Peyer's patch (tissue), 4 donors: ENCODE results near the gene KLHL22. TPM values are rescaled to one million over a fixed set of nuclear protein-coding genes. Genes with fewer than 3 reads are reported as not detected.
"Not testable (repeated sequence)": the region's sequence is repeated elsewhere in the genome, so short reads cannot be mapped to it uniquely, and the experiment has no call there.

ENCODE experiments used
- DNase-seq, 3 donors: peaks; one replicate each; pipeline ENCODE4 v3.0.0-alpha.2; 2017 to 2019
- H3K27ac ChIP-seq, 4 donors: fragments of 200-600 bp; sonication (generic); one replicate each; pipeline ENCODE4 v1.5.1; 2016 to 2019
- H3K27me3 ChIP-seq, 2 donors: fragments of 200-600 bp; sonication (generic); one replicate each; pipeline ENCODE4 v1.5.1; 2019
- H3K36me3 ChIP-seq, 3 donors: fragments of 200-600 bp; sonication (generic); one replicate each; pipeline ENCODE4 v1.5.1; 2016 to 2019
- H3K4me1 ChIP-seq, 4 donors: fragments of 200-600 bp; sonication (generic); one replicate each; pipeline ENCODE4 v1.5.1; 2016 to 2019
- H3K4me3 ChIP-seq, 4 donors: fragments of 200-600 bp; sonication (generic); 1 replicate in 3 of 4; 2 replicates in 1 of 4; pipeline ENCODE4 v1.5.1; 2016 to 2019; ENCODE audit warnings: mild to moderate bottlenecking in 1 of 4
- H3K9me3 ChIP-seq, 4 donors: fragments of 200-600 bp; sonication (generic); one replicate each; pipeline ENCODE4 v1.5.1; 2016 to 2019; ENCODE audit warnings: mild to moderate bottlenecking in 1 of 4
- POLR2A ChIP-seq, 2 donors: fragments of 450-650 bp; IDR thresholded peaks; one replicate each; pipeline ENCODE4 v1.5.1; 2017; ENCODE audit warnings: antibody characterized with exemption in 2 of 2, mild to moderate bottlenecking in 2 of 2, moderate library complexity in 2 of 2
- total RNA-seq, 4 donors: library from RNA; depleted of rRNA; stranded (reverse); fragments of >200 nt; gene quantifications; one replicate each; pipeline ENCODE4 v1.1.0, GENCODE V29; 2016
- TF ChIP-seq, protein P1 (sequence below), 6 experiments: fragments of 450-650 bp in 4 of 6; fragments of 200-600 bp in 2 of 6; sonication (generic) in 1 of 6; IDR thresholded peaks; one replicate each; pipeline ENCODE4 v1.5.1; 2017 to 2019; ENCODE audit warnings: antibody characterized with exemption in 6 of 6, mild to moderate bottlenecking in 3 of 6, moderate library complexity in 1 of 6

KLHL22 gene
- total RNA-seq, 4 donors from 2014 or later: 12.6 to 23.9 (median 19.2) TPM

GRCh38 chr22:20451920-20452319 is 43.7 kb downstream of the KLHL22 start:
- TF ChIP-seq, protein P1, sequence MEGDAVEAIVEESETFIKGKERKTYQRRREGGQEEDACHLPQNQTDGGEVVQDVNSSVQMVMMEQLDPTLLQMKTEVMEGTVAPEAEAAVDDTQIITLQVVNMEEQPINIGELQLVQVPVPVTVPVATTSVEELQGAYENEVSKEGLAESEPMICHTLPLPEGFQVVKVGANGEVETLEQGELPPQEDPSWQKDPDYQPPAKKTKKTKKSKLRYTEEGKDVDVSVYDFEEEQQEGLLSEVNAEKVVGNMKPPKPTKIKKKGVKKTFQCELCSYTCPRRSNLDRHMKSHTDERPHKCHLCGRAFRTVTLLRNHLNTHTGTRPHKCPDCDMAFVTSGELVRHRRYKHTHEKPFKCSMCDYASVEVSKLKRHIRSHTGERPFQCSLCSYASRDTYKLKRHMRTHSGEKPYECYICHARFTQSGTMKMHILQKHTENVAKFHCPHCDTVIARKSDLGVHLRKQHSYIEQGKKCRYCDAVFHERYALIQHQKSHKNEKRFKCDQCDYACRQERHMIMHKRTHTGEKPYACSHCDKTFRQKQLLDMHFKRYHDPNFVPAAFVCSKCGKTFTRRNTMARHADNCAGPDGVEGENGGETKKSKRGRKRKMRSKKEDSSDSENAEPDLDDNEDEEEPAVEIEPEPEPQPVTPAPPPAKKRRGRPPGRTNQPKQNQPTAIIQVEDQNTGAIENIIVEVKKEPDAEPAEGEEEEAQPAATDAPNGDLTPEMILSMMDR (IDR thresholded peaks at IDR 0.05): no peak
- TF ChIP-seq POLR2A (IDR thresholded peaks at IDR 0.05): no peak

DNA sequence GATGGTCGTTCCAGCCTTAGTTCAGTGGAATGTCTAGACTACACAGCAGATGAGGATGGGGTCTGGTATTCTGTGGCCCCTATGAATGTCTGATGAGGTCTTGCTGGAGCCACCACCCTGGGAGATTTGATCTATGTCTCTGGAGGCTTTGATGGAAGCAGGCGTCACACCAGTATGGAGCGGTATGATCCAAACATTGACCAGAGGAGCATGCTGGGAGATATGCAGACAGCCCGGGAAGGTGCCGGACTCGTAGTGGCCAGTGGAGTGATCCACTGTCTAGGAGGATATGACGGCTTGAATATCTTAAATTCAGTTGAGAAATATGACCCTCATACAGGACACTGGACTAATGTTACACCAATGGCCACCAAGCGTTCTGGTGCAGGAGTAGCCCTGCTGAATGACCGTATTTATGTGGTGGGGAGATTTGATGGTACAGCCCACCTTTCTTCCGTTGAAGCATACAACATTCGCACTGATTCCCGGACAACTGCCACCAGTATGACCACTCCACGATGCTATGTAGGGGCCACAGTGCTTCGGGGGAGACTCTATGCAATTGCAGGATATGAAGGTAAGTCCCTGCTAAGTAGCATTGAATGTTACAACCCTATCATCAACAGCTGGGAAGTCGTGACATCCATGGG is 44.3 kb downstream of the KLHL22 start:
- H3K27me3 ChIP-seq, H3K4me3 ChIP-seq, H3K36me3 ChIP-seq, DNase-seq, H3K4me1 ChIP-seq, H3K9me3 ChIP-seq, H3K27ac ChIP-seq: not testable (repeated sequence)

More at GRCh38 chr22:20451920-20452319, 43.7 kb downstream of the KLHL22 start:
- Histone ChIP-seq H3K27me3 (no peaks in the 10 kb centered on the region), H3K27ac (no peak overlapping the region), H3K4me1 (no peaks in the 10 kb centered on the region), H3K36me3 (no peaks in the 10 kb centered on the region), H3K9me3 (no peaks in the 10 kb centered on the region), H3K4me3 (no peak overlapping the region)
- no peak for DNase-seq

DNA sequence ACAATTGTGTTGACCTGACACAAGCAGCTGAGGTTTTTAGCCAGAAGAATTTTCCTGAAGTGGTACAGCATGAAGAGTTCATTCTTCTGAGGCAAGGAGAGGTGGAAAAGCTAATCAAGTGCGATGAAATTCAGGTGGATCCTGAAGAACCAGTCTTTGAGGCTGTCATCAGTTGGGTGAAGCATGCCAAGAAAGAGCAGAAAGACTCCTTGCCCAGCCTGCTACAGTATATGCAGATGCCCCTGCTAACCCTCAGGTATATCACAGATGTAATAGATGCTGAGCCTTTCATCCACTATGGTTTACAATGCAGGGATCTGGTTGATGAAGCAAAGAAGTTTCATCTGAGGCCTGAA is 45.1 kb downstream of the KLHL22 start:
- H3K27ac ChIP-seq: no peak overlapping the region
- H3K27me3 ChIP-seq: no peaks in the 10 kb centered on the region
- H3K4me3 ChIP-seq: no peak overlapping the region
- H3K36me3 ChIP-seq: no peaks in the 10 kb centered on the region
- H3K9me3 ChIP-seq: no peaks in the 10 kb centered on the region
- H3K4me1 ChIP-seq: no peaks in the 10 kb centered on the region
- TF ChIP-seq, protein P1 (IDR thresholded peaks at IDR 0.05): no peak
- TF ChIP-seq POLR2A (IDR thresholded peaks at IDR 0.05): no peak
- DNase-seq: no peak

DNA sequence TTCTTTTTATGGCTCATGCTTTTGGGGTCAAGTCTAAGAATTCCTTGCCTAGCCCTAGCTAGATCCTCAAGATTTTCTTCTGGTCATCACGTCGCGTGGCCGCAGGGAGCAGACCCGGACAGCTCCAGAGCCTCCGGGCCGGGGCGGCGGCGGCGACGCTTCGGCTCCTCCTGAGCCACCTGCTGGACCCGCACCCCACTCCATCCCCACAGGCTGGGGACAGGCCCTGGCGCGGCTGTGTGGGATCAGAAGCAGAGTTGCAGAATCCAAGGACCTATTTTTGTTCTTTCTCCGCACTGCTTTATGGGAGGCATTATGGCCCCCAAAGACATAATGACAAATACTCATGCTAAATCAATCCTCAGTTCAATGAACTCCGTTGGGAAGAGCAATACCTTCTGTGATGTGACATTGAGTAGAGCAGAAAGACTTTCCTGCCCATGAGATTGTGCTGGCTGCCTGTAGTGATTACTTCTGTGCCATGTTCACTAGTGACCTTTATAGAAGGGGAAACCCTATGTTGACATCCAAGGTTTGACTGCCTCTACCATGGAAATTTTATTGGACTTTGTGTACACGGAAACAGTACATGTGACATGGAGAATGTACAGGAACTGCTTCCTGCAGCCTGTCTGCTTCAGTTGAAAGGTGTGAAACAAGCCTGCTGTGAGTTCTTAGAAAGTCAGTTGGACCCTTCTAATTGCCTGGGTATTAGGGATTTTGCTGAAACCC is 45.6 kb downstream of the KLHL22 start:
- H3K9me3 ChIP-seq: no peaks in the 10 kb centered on the region
- peaks cover 0 to under 1% (median 0%) of the 10 kb centered on the region in 3 donors for H3K36me3 ChIP-seq
- TF ChIP-seq POLR2A (IDR thresholded peaks at IDR 0.05): no peak
- TF ChIP-seq, protein P1 (IDR thresholded peaks at IDR 0.05): no peak
- no peaks in the 10 kb centered on the region for H3K27me3 ChIP-seq
- H3K27ac ChIP-seq: no peak overlapping the region
- no peaks in the 10 kb centered on the region for H3K4me1 ChIP-seq
- no peak for DNase-seq
- H3K4me3 ChIP-seq: no peak overlapping the region

DNA sequence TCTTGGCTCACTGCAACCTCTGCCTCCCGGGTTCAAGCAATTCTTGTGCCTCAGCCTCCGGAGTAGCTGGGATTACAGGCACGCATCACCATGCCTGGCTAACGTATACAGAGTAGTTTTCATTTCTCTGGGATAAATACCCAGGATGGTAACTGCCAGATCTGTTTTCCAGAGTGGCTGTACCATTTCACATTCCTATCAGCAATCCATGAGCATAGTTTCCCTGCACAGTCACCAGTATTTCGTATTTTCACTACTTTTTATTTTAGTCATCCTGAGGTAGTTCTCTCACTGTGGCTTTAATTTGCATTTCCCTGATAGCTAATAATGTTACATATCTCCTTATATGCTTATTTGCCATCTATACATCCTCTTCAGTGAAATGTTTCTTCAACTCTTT is 47.0 kb downstream of the KLHL22 start:
- Histone ChIP-seq H3K27ac (no peak overlapping the region), H3K9me3 (no peaks in the 10 kb centered on the region), H3K4me1 (no peaks in the 10 kb centered on the region), H3K27me3 (no peaks in the 10 kb centered on the region), H3K36me3 (peaks cover 0 to 11% (median 0%) of the 10 kb centered on the region in 3 donors), H3K4me3 (no peak overlapping the region)
- no peak for TF ChIP-seq POLR2A (IDR thresholded peaks at IDR 0.05)
- TF ChIP-seq, protein P1 (IDR thresholded peaks at IDR 0.05): no peak
- DNase-seq: no peak

DNA sequence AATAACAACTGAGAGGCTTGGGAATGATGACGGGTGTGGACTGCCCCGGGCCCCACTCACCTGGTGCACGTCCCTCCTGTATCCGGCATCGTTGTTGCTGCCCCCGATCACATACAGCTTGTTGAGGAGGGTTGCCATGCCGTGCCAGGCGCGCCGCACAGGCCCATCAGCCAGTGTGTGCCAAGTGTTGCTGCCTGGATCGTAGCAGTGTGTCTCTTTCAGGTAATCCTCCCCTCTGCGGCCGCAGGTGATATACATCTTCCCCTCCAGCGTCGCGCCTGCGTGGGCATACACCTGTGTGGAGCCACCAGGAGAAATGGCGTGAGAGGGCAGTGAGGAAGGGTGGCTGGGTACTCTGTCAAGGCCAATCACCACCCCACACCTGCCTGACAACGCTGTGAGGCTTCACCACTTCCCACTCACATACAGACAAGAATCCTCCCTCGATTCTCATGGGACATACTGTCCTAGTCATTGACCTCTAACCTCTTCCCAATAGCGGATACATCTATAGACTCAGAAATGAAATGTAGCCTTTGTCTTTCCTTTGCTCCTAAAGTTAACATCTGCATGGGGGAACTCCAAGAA is 49.1 kb downstream of the KLHL22 start:
- Histone ChIP-seq H3K36me3 (peaks cover 0 to 11% (median 0%) of the 10 kb centered on the region in 3 donors), H3K9me3 (no peaks in the 10 kb centered on the region), H3K27me3 (no peaks in the 10 kb centered on the region), H3K4me3 (no peak overlapping the region), H3K27ac (no peak overlapping the region), H3K4me1 (peaks cover 0 to 9% (median 0%) of the 10 kb centered on the region in 4 donors)
- no peak for DNase-seq
- TF ChIP-seq, protein P1 (IDR thresholded peaks at IDR 0.05): no peak
- no peak for TF ChIP-seq POLR2A (IDR thresholded peaks at IDR 0.05)
